Tibial nerve (tissue), 4 donors: ENCODE measurements around the gene YIPF4.

Experiments
- CTCF ChIP-seq, 5 experiments: fragments of 200-600 bp in 3 of 5; fragments of 450-650 bp in 2 of 5; sonication (generic) in 3 of 5; IDR thresholded peaks; one replicate each; pipeline ENCODE4 v1.5.1; 2016 to 2019; ENCODE audit warnings: antibody characterized with exemption in 5 of 5, mild to moderate bottlenecking in 3 of 5, moderate library complexity in 2 of 5
- EP300 ChIP-seq, 2 donors: sonication (generic); formaldehyde crosslinking; IDR thresholded peaks; one replicate each; pipeline ENCODE4 v1.6.1; 2017; ENCODE audit warnings: antibody characterized with exemption in 2 of 2, mild to moderate bottlenecking in 1 of 2
- POLR2A ChIP-seq, 2 donors: fragments of 450-650 bp; IDR thresholded peaks; one replicate each; pipeline ENCODE4 v1.6.1; 2017; ENCODE audit warnings: antibody characterized with exemption in 2 of 2, mild to moderate bottlenecking in 2 of 2, moderate library complexity in 2 of 2

GRCh38 chr2:32363597-32363996 lies 85.9 kb downstream of the YIPF4 start:
- no peak for TF ChIP-seq CTCF (IDR thresholded peaks at IDR 0.05)
- no peak for TF ChIP-seq POLR2A (IDR thresholded peaks at IDR 0.05)
- TF ChIP-seq EP300 (IDR thresholded peaks at IDR 0.05): no peak
